GDM1 (cell line): Measurements from ENCODE around the gene EBP.
"Not testable (repeated sequence)": the region's sequence is repeated elsewhere in the genome, so short reads cannot be mapped to it uniquely, and the experiment has no call there.

Source experiments
- DNase-seq: peaks from one replicate; lab custom pipeline; 2025; lab: John Stamatoyannopoulos, UW

EBP gene

GRCh38 chrX:48525853-48526252 lies 4.2 kb downstream of the EBP start:
- DNase-seq, result not testable (repeated sequence)

GRCh38 chrX:48530736-48531135 lies 9.1 kb downstream of the EBP start:
- DNase-seq, result no peak

DNA sequence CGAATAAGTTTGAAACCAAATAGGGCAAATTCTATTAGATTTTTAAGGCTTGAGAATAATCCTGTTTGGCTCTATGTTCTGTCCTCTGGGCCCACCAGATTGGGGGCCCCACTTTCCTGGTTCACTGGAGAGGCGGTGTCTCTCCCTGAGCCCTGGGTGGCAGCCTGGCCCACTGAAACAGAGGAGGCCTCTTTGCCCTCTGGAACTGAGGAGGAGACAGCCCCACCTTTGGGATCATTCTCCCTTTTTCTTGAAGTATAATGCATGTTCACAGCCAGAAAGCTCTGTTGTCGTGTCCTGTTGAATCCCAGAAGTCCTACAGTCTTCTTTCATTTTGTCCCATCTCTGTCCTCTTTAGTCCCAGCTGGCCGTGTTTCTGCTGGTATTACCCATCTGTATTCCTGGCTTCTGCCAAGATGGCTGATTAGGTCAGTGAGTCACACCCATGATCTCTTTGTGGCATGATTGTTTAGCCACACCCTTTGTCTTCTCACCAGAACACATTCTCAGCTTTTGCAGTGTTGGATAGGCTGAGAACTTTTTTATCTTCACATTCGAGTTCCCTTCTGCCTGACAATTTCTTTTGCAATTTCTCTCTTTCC lies 9.9 kb downstream of the EBP start:
- DNase-seq, result no peak

GRCh38 chrX:48532161-48532560 lies 10.6 kb downstream of the EBP start:
- DNase-seq, result no peak

GRCh38 chrX:48533165-48533564 lies 11.6 kb downstream of the EBP start:
- no peak for DNase-seq

GRCh38 chrX:48538641-48539344 lies 17.2 kb downstream of the EBP start:
- no peak for DNase-seq

GRCh38 chrX:48539345-48540027 lies 17.9 kb downstream of the EBP start, which contains the start of gene TBC1D25:
Gene TBC1D25 (plus strand): TSS chrX:48539714. CDS start chrX:48539798, 84 bp downstream.
- DNase-seq, result peak; percentile 94

DNA sequence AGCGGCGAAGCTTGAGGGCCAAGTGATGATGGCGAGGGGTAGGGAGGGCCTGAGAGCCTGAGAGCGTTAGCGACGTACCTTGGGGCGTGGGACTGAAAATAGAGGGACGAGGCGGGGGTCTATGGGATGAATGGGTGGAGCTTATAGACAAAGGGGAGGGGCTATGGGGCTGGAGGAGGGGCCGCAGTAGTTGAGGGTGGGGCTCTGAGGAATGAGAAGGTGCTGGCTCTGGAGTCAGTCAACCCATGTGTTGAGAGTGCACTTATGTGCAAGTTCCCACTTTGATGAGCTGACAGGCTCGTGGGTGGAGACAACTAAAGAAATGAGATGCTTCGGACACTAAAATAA lies 18.4 kb downstream of the EBP start:
- peak; percentile 49 for DNase-seq

- no peak for DNase-seq
These were observed 18.9 kb downstream of the EBP start for GRCh38 chrX:48540480-48540879.

- DNase-seq, result no peak
These were observed 19.7 kb downstream of the EBP start for GRCh38 chrX:48541140-48541814.

DNA sequence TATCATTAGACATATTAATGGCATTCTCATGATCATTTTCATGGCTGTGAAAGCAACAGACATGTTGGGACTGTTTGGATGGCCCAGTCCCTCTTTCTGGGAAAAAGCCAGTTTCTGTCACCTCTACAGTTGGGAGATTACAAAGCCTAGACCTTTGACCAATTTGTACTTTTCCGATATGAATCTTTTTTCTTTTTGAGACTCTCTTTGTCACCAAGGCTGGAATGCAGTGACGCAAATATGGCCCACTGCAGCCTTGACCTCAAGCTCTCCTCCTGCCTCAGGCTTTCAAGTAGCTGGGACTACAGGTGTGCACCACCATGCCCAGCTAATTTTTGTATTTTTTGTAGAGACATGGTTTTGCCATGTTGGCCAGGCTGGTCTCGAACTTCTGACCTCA lies 27.3 kb downstream of the EBP start:
- no peak for DNase-seq

DNA sequence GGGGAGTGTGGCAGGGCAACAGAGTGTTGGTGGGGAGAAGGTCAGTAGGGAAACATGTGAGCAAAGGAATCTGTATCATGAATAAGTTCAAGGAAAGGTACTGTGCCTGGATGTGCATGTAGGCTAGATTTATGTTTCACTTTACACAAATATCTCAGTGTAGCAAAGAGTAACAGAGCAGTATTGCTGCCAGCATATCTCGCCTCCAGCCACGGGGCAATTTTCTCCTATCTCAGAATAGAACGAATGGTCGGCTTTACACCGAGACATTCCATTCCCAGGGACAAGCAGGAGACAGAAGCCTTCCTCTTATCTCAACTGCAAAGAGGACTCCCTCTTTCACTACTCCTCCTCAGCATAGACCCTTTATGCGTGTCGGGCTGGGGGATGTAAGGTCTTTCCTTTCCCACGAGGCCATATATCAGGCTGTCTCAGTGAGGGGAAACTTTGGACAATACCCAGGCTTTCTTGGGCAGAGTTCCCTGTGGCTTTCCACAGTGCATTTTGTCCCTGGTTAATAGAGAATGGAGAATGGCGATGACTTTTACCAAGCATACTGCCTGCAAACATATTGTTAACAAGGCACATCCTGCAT lies 34.2 kb downstream of the EBP start:
- not testable (repeated sequence) for DNase-seq

GRCh38 chrX:48558271-48558670 lies 36.7 kb downstream of the EBP start:
- DNase-seq, result no peak

- DNase-seq, result no peak
These were observed 38.0 kb downstream of the EBP start for GRCh38 chrX:48559636-48560035.

DNA sequence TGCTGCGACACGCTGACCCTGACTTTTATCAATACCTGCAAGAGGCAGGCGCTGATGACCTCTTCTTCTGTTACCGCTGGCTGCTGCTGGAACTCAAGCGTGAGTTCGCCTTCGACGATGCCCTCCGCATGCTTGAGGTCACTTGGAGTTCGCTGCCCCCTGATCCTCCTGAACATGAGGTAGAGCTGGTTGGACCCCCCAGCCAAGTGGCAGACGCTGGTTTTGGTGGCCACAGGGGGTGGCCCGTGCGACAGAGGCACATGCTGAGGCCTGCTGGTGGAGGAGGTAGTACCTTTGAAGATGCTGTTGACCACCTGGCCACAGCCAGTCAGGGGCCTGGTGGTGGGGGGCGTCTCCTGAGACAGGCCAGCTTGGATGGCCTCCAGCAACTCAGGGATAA lies 38.4 kb downstream of the EBP start:
- no peak for DNase-seq

DNA sequence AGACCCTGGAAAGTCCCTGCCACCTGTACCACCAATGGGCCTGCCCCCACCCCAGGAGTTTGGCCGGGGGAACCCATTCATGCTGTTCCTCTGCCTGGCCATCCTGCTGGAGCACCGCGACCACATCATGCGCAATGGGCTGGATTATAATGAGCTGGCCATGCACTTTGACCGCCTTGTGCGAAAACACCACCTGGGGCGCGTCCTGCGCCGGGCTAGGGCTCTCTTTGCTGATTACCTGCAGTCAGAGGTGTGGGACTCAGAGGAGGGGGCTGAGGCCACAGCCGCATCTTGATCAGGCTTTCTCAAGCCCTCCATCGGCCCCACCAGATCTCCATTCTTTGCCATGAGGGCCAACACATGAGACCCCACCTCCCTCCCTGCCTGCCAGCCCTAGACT lies 39.1 kb downstream of the EBP start:
- DNase-seq, result no peak

DNA sequence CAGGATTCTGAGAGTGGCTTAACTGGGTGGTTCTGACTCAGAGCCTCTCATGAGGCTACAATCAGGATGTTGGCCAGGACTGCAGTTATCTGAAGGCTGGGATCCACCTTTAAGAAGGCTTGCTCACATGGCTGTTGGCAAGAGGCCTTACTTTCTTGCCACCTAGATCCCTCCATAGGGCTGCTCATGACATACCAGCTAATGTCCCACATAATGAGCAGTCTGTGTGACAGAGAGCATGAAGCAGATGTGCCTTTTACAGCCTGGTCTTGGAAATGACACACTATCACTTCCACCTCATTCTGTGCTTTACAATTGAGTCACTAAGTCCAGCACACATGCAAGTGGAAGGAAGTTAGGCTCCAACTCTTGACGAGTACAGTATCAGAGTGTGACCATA lies 48.4 kb downstream of the EBP start:
- no peak for DNase-seq

DNA sequence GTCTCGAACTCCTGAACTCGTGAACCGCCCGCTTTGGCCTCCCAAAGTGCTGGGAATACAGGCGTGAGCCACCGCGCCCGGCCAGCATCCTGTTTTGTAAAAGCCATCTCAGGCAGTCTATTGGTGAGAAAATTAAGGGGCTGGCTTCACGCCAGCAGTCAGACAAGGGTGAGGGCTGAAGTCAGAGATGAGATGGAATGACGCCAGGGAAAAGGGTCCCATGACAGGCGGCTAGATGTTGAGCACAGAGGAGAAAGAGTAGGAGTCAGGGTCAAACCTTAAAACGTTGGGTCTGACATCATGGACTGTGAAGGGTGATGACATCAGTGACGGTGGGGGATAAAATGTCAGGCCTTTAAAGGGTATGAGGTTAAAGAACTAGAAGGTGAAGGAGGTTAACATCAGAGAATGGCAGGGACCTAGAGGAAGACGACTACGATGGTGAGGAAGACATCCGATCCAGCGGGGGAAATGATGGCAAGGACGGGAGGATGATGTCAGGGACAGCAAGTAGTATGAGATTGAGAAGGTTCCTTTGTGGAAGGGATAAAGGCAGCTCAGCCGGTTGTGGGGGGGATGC lies 52.2 kb downstream of the EBP start:
- no peak for DNase-seq

- peak; percentile 84 for DNase-seq
These were observed 53.0 kb downstream of the EBP start, which contains the start of gene RBM3 for GRCh38 chrX:48574270-48575266. Gene RBM3 (plus strand): TSS chrX:48574484. CDS start chrX:48575181, 697 bp downstream.

DNA sequence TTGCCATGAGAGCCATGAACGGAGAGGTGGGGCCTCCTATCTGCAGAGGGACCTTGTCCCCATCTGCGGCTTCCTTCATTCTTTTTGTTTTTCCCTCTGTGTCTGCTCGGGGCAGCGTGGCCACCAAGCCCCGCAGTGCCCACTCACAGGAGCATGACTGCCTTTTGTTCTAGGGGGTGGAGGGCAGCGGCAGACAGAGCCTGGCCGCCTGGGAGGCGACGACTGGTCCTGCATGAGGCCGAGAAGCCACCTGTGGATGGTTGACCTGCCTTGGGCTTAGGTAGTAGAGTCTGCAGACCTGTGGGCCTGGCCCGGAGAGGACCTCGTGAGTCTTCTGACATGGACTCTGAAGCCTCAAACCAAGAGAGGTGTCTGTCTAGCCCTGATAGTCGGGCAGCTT lies 54.0 kb downstream of the EBP start:
- DNase-seq, result no peak

DNA sequence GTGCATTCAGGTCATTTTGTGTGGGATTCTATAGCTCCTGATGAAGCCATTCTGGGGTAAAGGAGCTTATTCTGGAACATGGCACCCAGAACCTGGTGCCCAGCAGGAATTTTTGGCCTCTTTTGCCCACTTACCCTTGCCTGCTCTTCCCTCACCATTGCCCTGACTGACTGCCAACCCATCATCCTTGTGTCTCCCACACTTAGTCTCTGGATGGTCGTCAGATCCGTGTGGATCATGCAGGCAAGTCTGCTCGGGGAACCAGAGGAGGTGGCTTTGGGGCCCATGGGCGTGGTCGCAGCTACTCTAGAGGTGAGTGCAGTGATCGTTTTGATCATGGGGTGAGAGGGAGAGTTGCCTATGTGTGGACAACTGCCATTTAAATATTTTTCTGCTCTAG lies 54.5 kb downstream of the EBP start:
- no peak for DNase-seq
